Activated CD4-positive, alpha-beta T cell treated with anti-CD3 and anti-CD28 coated beads for 24 hours (primary cell): ENCODE data around the gene PCNX2.
"Not testable (repeated sequence)": the region's sequence is repeated elsewhere in the genome, so short reads cannot be mapped to it uniquely, and the experiment has no call there.

Experiments used
- DNase-seq, 2 donors: peaks; one replicate each; pipeline ENCODE4 v3.0.0-alpha.2; 2020; ENCODE audit warnings: low read depth in 2 of 2

Gene PCNX2

GRCh38 chr1:233157245-233157644, 138.3 kb downstream of the PCNX2 start:
- no peak for DNase-seq

- DNase-seq, result no peak
Measured at GRCh38 chr1:233151861-233152260, 143.7 kb downstream of the PCNX2 start.

DNA sequence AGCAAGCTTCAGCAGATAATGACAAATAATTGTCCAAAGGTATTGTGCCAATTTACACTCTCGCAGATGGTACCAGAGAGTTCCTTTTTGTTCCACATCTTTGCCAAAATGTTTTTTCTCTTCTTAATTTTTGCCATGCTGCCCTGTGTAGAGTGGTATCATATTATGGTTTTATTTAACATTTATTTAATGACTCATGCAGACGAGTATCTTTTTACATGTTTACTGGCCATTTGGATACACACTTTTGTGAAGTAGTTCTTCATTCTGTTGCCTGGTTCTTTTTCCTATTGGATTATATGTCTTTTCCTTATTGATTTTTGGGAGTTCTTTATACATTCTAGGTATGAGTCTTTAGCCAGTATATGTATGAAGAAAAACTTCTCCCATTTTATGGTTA, 151.1 kb downstream of the PCNX2 start:
- no peak for DNase-seq

GRCh38 chr1:233143241-233143640, 152.3 kb downstream of the PCNX2 start:
- DNase-seq, result no peak

DNA sequence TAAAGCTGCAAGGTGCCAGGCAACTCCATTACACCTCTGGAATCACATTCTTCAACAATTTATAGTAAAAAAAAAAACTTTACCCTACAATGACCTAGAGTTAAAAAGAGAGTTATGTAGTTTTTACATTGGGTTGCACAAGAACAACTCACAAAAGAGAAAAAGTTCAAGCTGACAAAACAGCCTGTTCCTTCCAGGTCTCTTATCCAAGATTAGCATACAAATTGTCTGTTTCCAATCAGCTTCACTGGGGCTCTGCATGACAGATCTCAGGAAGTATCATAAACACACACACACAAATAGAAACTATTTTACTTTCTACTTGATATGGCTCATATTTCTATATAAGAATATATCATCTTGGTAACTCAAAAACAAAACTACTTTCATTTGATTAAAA, 154.6 kb downstream of the PCNX2 start:
- no peak for DNase-seq

GRCh38 chr1:233140499-233140898, 155.0 kb downstream of the PCNX2 start:
- no peak for DNase-seq

GRCh38 chr1:233138788-233139585, 156.5 kb downstream of the PCNX2 start:
- no peak for DNase-seq

- DNase-seq, result no peak
Measured at GRCh38 chr1:233135833-233136232, 159.7 kb downstream of the PCNX2 start.

DNA sequence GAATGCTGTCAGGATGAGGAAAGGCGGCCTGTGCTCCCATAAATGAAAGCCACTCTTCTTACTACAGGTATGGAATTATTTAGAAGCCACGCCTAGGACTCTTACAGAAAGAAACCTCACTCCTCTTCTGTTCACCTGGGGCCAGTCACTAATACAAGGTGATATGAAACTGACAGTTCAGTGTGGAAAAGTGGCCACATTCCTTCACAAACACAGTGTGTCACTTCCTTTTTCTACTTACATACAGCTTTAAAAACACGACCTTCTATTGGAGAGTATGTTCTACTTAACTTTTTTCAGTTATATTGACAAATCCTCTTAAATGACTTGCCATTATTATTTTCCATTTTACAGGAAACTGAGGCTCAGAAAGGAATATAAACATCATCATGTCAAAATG, 163.1 kb downstream of the PCNX2 start:
- DNase-seq, result no peak

- not testable (repeated sequence) for DNase-seq
Measured at GRCh38 chr1:233129031-233129430, 166.5 kb downstream of the PCNX2 start.

- no peak for DNase-seq
Measured at GRCh38 chr1:233127157-233127556, 168.4 kb downstream of the PCNX2 start.

DNA sequence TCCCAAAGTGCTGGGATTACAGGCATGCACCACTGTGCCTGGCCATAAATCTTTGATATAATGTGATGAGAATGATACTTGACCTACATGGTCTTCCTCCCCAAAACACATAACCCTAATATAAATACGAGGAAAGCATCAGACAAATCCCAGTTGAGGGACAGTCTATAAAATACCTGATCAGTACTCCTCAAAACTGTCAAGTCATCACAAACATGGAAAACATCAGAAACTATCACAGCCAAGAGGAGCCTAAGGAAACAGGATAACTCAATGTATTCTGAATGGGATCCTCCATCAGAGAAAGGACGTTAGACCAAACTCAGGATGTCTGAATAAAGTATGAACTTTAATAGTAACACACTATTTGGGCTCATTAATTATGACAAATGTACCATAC, 172.7 kb downstream of the PCNX2 start:
- DNase-seq, result no peak

DNA sequence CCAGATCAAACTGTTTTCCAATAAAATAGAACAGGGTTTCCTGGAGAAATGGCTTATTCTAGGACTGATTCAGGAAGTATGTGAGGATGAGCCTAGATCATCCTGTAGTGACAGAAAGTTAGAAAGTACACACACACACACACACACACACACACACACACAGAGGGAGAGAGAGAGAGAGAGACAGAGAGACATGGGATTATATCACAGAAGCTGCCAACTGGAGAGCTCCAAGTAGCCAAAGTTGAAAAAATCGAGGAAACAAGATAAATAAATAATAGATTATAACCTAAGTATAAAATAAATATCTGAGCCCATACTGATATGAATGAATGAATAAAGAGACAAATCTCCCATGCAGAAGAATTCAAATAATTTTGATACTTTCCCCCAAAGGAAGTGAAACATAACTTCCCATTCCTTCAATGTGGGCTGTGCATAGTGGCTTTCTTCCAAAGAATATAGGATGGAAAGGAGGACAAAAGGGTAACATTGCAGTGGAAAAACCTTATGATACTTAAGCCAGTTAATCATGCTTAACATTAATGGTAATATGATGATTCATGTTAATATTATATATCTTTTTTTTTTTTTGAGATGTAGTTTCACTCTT, 173.5 kb downstream of the PCNX2 start:
- DNase-seq, result no peak

DNA sequence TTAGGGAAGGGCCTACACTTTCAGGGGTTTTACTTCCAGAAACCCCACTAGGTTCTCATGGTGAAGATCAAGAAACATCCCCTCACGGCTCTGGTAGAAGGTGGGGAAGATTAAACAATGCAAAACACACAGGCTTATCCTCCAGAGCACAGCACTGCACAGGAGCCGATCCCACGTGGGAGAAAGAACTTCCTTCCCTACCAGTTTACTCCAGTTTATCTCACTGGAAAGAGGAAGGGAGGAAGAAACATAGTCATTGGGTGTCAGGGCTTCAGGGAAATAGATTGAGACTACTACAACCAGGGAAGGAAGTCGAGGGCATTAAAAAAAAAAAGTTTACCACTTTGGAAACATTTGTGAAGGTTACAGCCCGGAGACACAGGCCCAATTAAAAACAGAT, 180.7 kb downstream of the PCNX2 start:
- DNase-seq, result no peak

GRCh38 chr1:233114159-233114558, 181.4 kb downstream of the PCNX2 start:
- DNase-seq, result no peak

DNA sequence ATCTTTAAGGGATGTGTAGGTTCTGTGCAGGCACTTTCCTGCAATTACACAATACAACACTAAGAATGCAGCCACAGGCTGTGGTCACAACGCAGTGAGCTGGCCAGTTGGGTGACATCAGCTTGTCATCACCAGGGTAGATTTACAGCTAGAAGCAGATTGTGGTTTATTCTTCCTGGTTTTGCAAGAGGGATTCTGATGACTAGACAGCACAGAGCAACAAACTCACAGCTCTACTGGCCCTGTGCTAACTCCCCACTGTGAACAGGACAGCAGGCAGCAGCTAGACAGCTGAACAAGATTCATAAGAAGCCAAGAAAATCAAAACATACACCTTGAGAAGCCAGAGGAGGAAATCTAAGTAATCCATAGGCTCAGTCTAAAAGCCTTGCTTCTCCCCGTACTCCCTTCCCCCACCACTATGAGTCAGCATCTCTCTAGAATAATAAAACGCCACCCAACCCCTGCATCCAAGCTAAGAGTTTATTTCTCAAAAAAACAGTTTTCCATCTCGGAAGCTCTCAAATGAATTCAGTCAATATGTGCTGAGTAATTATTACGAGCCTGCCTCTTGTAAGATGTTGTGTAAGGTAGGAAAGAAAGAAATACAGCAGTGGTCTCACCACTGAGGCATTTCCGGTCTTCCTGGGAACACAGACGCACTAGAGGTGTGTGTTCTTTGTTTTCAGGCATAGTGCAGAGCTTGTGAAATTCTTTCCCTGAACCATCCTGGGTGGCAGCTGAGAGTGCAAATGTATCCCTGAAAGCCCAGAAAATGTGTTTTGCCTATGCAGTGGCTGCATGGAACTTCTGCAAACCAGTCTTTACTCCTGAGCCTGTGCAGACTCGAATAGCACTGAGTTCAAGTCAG, 182.3 kb downstream of the PCNX2 start:
- DNase-seq, result no peak

DNA sequence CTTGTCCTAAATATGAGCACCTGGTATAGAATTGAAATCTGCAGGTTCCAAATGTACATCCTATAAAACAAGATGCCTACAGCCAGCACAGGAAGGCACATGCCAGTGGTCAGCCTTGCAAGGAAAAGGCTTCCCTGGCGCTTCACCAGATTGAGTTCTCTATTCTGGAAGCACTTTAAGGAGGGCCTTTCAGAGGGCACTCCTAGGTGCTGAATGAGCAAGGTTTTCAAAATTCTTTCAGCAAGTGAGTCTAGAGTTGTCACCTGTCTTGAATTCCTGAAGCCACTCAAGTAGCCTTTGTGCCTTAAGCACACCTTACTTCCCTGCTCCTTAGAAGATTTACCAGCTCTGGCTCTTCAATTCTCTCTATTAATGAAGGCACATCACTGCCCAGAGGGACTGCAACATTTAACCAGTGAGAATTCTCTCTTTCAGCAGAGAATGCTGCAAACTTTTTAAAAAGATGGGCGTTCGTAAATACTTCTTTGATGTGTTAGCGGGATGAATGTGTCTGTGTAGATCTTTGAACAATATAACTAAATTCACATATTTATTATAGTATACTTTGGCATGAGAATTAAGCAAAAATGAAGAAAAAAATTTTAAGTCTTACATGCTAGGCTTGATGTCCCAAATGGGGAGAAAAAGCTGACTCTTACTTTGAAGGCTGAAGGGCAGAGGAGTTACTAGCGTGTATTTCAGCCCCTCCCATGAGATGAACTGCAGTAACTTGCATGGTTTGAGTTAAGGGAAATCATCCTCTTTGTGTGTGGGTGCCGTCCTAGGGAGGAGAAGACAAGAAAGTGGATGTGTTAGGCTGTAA, 183.1 kb downstream of the PCNX2 start:
- DNase-seq, result no peak

- DNase-seq, result no peak
Measured at GRCh38 chr1:233111731-233112130, 183.8 kb downstream of the PCNX2 start.

GRCh38 chr1:233109096-233109495, 186.4 kb downstream of the PCNX2 start:
- DNase-seq, result no peak

DNA sequence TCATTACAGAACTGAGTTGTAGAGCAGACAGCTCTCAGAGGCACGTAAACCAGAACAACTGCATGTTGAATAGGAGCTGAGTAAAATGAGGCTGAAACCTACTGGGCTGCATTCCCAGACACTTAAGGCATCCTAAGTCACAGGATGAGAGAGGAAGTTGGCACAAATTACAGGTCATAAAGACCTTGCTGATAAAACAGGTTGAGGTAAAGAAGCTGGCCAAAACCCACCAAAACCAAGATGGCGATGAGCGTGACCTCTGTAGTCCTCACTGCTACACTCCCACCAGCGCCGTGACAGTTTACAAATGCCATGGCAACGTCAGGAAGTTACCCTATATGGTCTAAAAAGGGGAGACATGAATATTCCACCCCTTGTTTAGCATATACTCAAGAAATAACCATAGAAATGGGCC, 187.8 kb downstream of the PCNX2 start:
- not testable (repeated sequence) for DNase-seq

- no peak for DNase-seq
Measured at GRCh38 chr1:233107130-233107660, 188.3 kb downstream of the PCNX2 start.
